SK-N-SH (cell line): ENCODE measurements around the gene SLC7A1.

ENCODE experiments used
- CTCF ChIP-seq: fragments of 200-600 bp; sonication (generic); IDR thresholded peaks from 2 replicates; pipeline ENCODE4 v1.6.1; 2017; ENCODE audit warnings: antibody characterized with exemption, mild to moderate bottlenecking, moderate library complexity
- ELF1 ChIP-seq: IDR thresholded peaks from 2 replicates; pipeline ENCODE4 v1.4.0; 2012
- IRF3 ChIP-seq: fragments of 150-350 bp; IDR thresholded peaks from 2 replicates; pipeline ENCODE4 v1.6.1; 2016; ENCODE audit warnings: mild to moderate bottlenecking, low read depth, low read length
- NRF1 ChIP-seq: IDR thresholded peaks from 2 replicates; pipeline ENCODE4 v1.6.1; 2012; ENCODE audit warnings: low read depth, mild to moderate bottlenecking, low read length
- RAD21 ChIP-seq: IDR thresholded peaks from 2 replicates; pipeline ENCODE4 v1.6.1; 2012; ENCODE audit warnings: mild to moderate bottlenecking, low read length
- RCOR1 ChIP-seq: fragments of 150-350 bp; IDR thresholded peaks from 2 replicates; pipeline ENCODE4 v1.6.1; 2017; ENCODE audit warnings: antibody characterized with exemption, low read length
- REST ChIP-seq: IDR thresholded peaks from 2 replicates; pipeline ENCODE4 v1.6.1; 2012; ENCODE audit warnings: mild to moderate bottlenecking, low read depth, low read length, moderate library complexity
- SIN3A ChIP-seq: IDR thresholded peaks from 2 replicates; pipeline ENCODE4 v1.6.1; 2012; ENCODE audit warnings: low read depth, mild to moderate bottlenecking, low read length, moderate library complexity, borderline replicate concordance
- SMC3 ChIP-seq: IDR thresholded peaks from 2 replicates; pipeline ENCODE4 v1.6.1; 2012; ENCODE audit warnings: low read depth, low read length, improper control_type of control experiment
- ZBTB33 ChIP-seq: IDR thresholded peaks from 2 replicates; pipeline ENCODE4 v1.4.0; 2012; ENCODE audit warnings: low read depth, borderline replicate concordance

GRCh38 chr13:29516880-29517279, 78.6 kb downstream of the SLC7A1 start:
- TF ChIP-seq RAD21 (no peak), CTCF (no peak), REST (no peak), ZBTB33 (no peak), SMC3 (no peak), NRF1 (no peak), SIN3A (no peak), RCOR1 (no peak), IRF3 (no peak), ELF1 (no peak)
